Measurements from ENCODE around the gene MRPS33. TPM values are rescaled to one million over a fixed set of nuclear protein-coding genes. Genes with fewer than 3 reads are reported as not detected.

MRPS33 gene
- total and polyA plus RNA-seq, 2 of the 8 experiments (the other 6 are each of a cell fraction or from before 2014, with no cell fraction given), result 22.9 to 62.6 TPM

DNA sequence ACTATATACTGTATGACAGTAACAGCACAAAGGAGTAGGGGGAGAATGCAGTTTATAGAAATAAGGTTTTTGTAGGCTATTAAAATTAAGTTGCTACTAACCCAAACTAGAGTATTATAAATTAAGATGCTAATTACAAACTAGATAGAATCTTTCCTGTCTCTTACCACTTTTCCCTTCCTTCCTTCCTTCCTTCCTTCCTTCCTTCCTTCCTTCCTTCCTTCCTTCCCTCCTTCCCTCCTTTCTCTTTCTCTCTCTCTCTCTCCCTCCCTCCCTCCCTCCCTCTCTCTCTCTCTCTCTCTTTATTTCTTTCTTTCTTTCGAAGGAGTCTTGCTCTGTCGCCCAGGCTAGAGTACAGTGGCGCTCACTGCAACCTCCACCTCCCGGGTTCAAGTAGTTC, 53.6 kb downstream of the MRPS33 start:
- Histone ChIP-seq H3K14ac (ENCODE audit: insufficient read length) (no peak overlapping the region), H3K27ac (ENCODE audit: low read depth, low read length) (no peak overlapping the region), H3K36me3 (ENCODE audit: control insufficient read depth in 2 of 4, insufficient read depth in 4 of 4, low read length in 3 of 4) (no peaks in the 10 kb centered on the region; a peak in 1 of 8 replicates), H3K79me2 (ENCODE audit: control insufficient read depth in 1 of 2, insufficient read depth in 2 of 2, low read length in 2 of 2) (no peaks in the 10 kb centered on the region), H4K5ac (ENCODE audit: insufficient read length, low read depth, low read length) (no peak overlapping the region), H4K20me1 (replicated peaks in 1 of 2; ENCODE audit: control insufficient read depth in 1 of 2, insufficient read depth in 2 of 2, low read length in 2 of 2) (no peaks in the 10 kb centered on the region), H3K23ac (ENCODE audit: insufficient read length) (no peak overlapping the region), H4K91ac (replicated peaks; ENCODE audit: insufficient read length, low read length) (no peak overlapping the region), H2BK20ac (ENCODE audit: low read length) (no peak overlapping the region), H2AFZ (ENCODE audit: low read length) (no peak overlapping the region), H3K4ac (replicated peaks; ENCODE audit: insufficient read length, low read depth, low read length) (no peak overlapping the region), H3K9ac (replicated peaks in 1 of 4; ENCODE audit: extremely low read depth in 1 of 4, low read depth in 3 of 4, low read length in 3 of 4) (no peak overlapping the region), H3K4me3 (ENCODE audit: extremely low read depth in 1 of 4, insufficient read depth in 2 of 4, low read depth in 3 of 4, low read length in 4 of 4) (no peak overlapping the region), H2BK15ac (ENCODE audit: low read length) (no peak overlapping the region), H3K4me2 (ENCODE audit: insufficient read depth in 1 of 2, low read depth in 2 of 2, low read length in 2 of 2) (no peak overlapping the region), H3K4me1 (replicated peaks in 1 of 4; ENCODE audit: control insufficient read depth in 3 of 4, insufficient read depth in 4 of 4, low read length in 3 of 4) (no peaks in the 10 kb centered on the region), H3K18ac (ENCODE audit: extremely low read depth, low read length) (no peak overlapping the region), H4K8ac (ENCODE audit: extremely low read depth, insufficient read depth, low read length) (no peak overlapping the region), H2BK5ac (ENCODE audit: low read depth, low read length) (no peak overlapping the region), H2BK12ac (ENCODE audit: low read depth, low read length) (no peak overlapping the region), H3K23me2 (ENCODE audit: low read depth, low read length) (no peaks in the 10 kb centered on the region), H2BK120ac (replicated peaks; ENCODE audit: low read depth, low read length) (no peak overlapping the region), H3K9me3 (ENCODE audit: insufficient read depth in 2 of 2, low read depth in 1 of 2, low read length in 1 of 2) (peaks cover 5 to 11% of the 10 kb centered on the region in 2 experiments), H3K27me3 (replicated peaks in 1 of 4; ENCODE audit: control insufficient read depth in 3 of 4, extremely low read depth in 1 of 4, insufficient read depth in 3 of 4, low read length in 3 of 4) (no peaks in the 10 kb centered on the region), H3K79me1 (ENCODE audit: low read depth, low read length) (no peaks in the 10 kb centered on the region), H2AK5ac (ENCODE audit: low read depth, low read length) (no peak overlapping the region), H3K56ac (replicated peaks; ENCODE audit: insufficient read length, low read depth, low read length) (no peak overlapping the region)
- FAIRE-seq, result no peak
- CTCF ChIA-PET (ENCODE audit: partially characterized antibody), result interaction anchor here (0.6 to 1.2 kb wide), 2 partner anchors 11 to 52 kb away, joined by 3 read pairs; no protein-coding TSS in a partner anchor
- WGBS, 2 experiments (ENCODE audit: extremely low coverage in 1 of 2, insufficient coverage in 1 of 2, insufficient read length in 1 of 2, insufficient replicate concordance in 2 of 2, low coverage in 1 of 2, low lambda C conversion rate in 2 of 2, missing lambda C conversion rate in 1 of 2), result no CpG with 5 or more reads among the region's 4 CpGs
- no peak for TF ChIP-seq SAP30 (IDR thresholded peaks at IDR 0.05; ENCODE audit: insufficient read depth, insufficient replicate concordance, low read length)
- no peak for TF ChIP-seq RFX5 (IDR thresholded peaks at IDR 0.05; ENCODE audit: borderline replicate concordance, low read depth, low read length)
- no peak for TF ChIP-seq BRCA1 (IDR thresholded peaks at IDR 0.05; ENCODE audit: low read depth, low read length)
- no peak for DNase-seq (ENCODE audit: low read depth in 1 of 2, low spot score in 2 of 2)
- POLR2A ChIA-PET (ENCODE audit: partially characterized antibody), result interaction anchor here (1.2 kb wide), 1 partner anchor 12 kb away, joined by 3 read pairs; no protein-coding TSS in a partner anchor

Data from H1 (cell line).